Stimulated activated effector memory CD8-positive, alpha-beta T cell treated with anti-CD3 and anti-CD28 coated beads, Interleukin-12 subunit alpha, Interleukin-12 subunit beta, amount 100 ng/mL, for 72 hours (primary cell): ENCODE measurements around the gene ITPKA.

Experiments used
- ATAC-seq: fragments of 150-1000 bp; cut with Tn5 transposase; 2 replicates; pipeline ENCODE4 v1.10.0; 2021
- DNase-seq, 2 donors: peaks; one replicate each; pipeline ENCODE4 v3.0.0; 2021 to 2022; ENCODE audit warnings: low spot score in 2 of 2
- H3K27ac Mint-ChIP-seq: one replicate; pipeline ENCODE4 v1.8.0; 2022; ENCODE audit warnings: mild to moderate bottlenecking, mixed read lengths
- H3K36me3 Mint-ChIP-seq: one replicate; pipeline ENCODE4 v1.8.0; 2022; ENCODE audit warnings: mild to moderate bottlenecking, mixed read lengths
- H3K4me1 Mint-ChIP-seq: one replicate; pipeline ENCODE4 v1.8.0; 2022; ENCODE audit warnings: mixed read lengths
- H3K4me3 Mint-ChIP-seq: one replicate; pipeline ENCODE4 v1.8.0; 2022; ENCODE audit warnings: mild to moderate bottlenecking, mixed read lengths
- H3K9me3 Mint-ChIP-seq: one replicate; pipeline ENCODE4 v1.8.0; 2022; ENCODE audit warnings: mixed read lengths

The ITPKA gene

DNA sequence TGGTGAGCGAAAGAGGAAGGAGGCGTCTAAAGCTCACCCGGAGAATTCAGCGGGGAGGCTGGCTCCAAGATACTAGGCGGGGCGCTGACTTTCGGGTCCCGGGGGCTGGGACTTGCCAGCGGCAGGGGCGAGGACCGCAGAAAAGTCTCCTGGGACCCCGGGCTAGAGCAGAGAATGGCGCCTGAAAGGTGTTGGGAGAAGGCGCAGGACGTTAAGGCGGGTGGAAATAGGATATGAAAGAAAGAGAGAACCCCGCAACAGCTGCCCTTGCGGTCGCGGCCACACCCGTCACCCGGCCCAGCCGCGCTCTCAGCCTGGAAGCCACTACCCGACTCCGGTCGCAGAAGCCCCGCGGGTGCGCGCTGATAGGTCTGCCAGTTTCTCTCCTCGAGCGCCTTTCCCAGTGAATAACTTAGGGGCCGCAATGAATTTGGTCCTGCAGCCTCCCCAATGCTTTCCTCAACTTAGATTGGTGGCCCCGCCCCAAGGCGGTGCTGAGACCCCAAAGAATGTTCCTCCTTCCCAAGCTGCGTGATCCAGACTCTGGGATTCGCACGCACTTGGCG, 19.3 kb downstream of the ITPKA start:
- peaks cover 15% of the 10 kb centered on the region for H3K36me3 Mint-ChIP-seq
- H3K4me1 Mint-ChIP-seq, result peaks cover 31% of the 10 kb centered on the region
- H3K27ac Mint-ChIP-seq, result peak overlapping the region; percentile 54
- ATAC-seq, result peak; percentile 14
- H3K4me3 Mint-ChIP-seq, result peak overlapping the region; percentile 78
- DNase-seq, result no peak
- no peaks in the 10 kb centered on the region for H3K9me3 Mint-ChIP-seq

DNA sequence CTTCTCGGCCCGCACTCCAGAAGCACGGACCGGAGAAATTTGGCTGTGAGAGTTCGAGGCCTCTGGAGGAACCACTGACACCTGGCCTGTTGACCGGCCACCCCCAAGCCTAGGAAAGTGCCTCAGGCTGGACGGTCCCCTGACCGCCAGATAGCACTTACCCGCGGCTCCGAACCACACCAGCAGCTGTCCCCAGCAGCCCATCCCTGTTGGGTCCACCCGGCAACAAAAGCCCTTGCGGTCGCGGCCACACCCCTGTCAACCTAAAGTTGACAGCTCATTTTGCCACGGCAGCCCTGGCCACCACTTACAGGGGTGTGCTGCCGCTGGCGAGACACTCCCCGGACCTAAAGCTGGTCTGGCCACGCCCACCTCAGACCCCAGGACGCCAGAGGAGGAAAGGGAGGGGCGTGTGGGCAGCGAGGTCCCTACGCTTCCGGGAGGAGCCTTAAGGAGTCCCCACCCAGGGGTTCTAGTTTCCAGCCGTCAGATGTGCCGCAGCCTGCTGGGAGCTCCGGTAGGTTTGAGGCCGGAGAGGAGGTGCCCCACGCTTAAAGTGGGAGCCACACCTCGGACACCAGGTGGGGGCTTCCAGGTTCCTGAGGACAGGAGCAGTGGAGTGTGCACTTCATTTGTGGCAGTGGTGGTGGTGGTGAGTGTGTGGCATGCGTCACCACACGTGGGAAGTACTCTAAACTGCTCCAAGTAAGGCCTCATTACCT, 20.0 kb downstream of the ITPKA start, which contains the start of gene LTK:
Gene LTK, minus strand, starts transcription at position 322 of the 722 bp plus-strand sequence. Its CDS starts 118 bp downstream, at position 204.
- Mint-ChIP-seq H3K27ac (peak within 1 kb of the TSS; percentile 54), H3K9me3 (no peaks in the 10 kb centered on the region), H3K4me3 (peak within 1 kb of the TSS; percentile 78), H3K36me3 (peaks cover 19% of the 10 kb centered on the region), H3K4me1 (peaks cover 34% of the 10 kb centered on the region)
- peak; percentile 76 for ATAC-seq
- DNase-seq, result no peak

DNA sequence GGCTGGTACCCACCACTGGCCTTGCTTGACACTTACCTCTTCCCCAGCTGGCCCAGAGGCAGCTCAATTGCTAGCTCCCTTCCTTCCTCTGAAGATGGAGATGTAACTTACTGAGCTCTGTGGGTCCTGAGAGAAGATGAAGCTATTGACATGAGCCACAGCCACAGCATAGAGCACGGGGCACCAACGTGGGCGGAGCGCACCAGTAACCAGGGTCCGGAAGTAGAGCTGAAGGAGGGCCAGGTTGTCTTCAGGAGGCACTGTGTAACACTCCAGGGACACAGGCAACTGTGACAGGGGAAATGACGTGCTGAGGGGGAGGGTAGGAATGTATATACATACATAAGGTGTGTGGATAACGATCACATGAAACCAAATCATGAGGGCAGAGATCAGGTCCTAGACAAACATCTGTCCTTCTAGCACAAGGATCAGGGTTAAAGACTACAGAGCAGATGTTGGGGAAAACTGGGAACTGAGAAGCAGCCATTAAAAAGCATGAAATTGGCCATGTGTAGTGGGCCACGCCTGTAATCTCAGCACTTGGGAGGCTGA, 24.3 kb downstream of the ITPKA start:
- peaks cover 37% of the 10 kb centered on the region for H3K36me3 Mint-ChIP-seq
- DNase-seq, result no peak
- no peak overlapping the region for H3K4me3 Mint-ChIP-seq
- peaks cover 23% of the 10 kb centered on the region for H3K4me1 Mint-ChIP-seq
- peak; percentile 29 for ATAC-seq
- peak overlapping the region; percentile 75 for H3K27ac Mint-ChIP-seq
- no peaks in the 10 kb centered on the region for H3K9me3 Mint-ChIP-seq

DNA sequence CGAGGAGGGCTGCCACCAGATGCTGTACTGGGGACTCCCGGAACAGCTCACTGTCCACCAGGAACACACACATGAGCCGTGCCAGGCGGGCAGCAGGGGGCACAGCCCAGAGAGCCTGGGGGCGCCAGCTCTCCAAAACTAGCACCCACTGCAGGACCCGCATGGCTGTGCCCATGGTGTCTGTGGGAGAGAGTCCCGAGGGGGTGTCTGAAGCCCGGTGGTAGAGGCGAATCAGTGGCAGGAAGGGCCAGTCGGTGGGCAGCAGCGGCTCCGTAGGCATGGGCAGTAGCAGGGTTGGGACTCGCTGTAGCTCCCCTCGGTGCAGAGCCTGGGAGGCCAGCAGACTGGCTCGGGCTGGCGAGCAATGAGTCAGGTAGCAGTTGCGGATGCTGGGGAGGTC, 27.0 kb downstream of the ITPKA start:
- Mint-ChIP-seq H3K27ac (peak overlapping the region; percentile 30), H3K4me3 (no peak overlapping the region), H3K36me3 (peaks cover 53% of the 10 kb centered on the region), H3K9me3 (no peaks in the 10 kb centered on the region), H3K4me1 (peaks cover 6% of the 10 kb centered on the region)
- no peak for ATAC-seq
- no peak for DNase-seq

DNA sequence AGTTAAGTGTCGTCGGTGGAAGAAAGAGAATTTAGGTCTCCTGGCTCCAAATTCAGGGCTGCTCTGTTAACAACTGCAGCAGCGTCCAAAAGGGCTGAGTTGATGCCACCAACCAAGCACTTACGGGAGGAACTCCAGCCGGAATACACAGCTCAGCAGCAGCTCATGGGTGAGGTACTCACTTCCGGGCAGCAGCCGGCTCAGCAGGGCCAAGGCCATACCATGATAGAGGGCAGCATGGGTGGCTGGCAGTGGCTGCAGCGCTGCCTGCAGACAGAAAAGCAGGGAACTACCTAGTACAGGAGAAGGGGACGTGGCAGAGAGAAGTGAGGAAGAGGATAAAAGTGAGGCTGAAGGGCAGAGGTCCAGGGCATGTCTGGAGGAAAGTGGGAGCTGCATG, 27.9 kb downstream of the ITPKA start:
- H3K4me3 Mint-ChIP-seq, result no peak overlapping the region
- DNase-seq (no peak), ATAC-seq (no peak)
- H3K36me3 Mint-ChIP-seq, result peaks cover 60% of the 10 kb centered on the region
- H3K9me3 Mint-ChIP-seq, result no peaks in the 10 kb centered on the region
- H3K4me1 Mint-ChIP-seq, result peaks cover 6% of the 10 kb centered on the region
- peak overlapping the region; percentile 30 for H3K27ac Mint-ChIP-seq

DNA sequence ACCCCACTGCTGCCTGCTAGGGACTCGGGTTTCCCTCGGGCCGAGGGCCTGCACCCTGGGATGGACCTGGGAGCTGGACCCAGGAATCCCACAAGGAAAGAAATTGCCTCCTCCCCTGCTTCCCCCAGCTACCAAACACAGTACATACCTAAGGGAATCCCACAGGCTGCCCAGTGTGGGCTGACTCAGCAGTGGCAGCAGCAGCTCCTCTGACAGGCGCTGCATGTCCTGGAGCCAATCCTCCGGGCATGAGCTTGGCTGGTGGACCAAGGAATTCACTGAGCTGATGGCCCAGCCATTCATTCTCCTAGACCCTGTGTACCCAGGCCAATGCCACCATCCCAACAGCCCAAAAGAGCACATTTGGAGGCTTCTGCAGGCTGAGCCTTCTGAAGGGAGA, 29.4 kb downstream of the ITPKA start:
- Mint-ChIP-seq H3K36me3 (peaks cover 60% of the 10 kb centered on the region), H3K9me3 (no peaks in the 10 kb centered on the region), H3K27ac (peak overlapping the region; percentile 50), H3K4me1 (peaks cover 2% of the 10 kb centered on the region), H3K4me3 (no peak overlapping the region)
- ATAC-seq (no peak), DNase-seq (no peak)

DNA sequence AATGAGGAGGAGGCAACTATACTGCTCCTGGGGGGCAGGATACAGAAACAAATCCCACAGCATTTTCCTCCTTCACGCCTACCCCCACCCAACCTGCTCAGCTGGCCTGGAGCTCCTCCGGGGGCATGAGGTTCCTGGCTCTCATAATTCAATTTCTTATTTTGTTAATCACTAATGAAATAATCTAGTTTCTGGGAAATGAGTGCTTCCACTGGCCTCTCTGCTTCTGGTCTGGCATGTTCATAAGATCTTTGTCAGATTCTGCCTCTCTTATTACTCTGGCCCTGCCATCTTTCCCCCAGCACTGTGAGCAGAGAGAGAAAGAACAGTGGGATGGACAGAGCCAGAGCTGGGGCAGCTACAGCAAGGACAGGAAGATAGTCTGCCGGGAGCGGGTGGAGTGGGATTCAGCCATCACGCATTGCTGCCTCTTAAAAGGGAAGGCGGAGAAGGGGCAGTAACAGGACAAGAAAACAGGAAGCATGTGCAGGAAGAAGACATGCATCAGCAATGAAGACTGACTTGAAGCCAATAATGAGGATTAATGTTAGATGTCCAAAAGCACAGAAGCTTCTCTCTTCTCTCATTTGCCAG, 36.8 kb downstream of the ITPKA start:
- Mint-ChIP-seq H3K4me3 (no peak overlapping the region), H3K27ac (peak overlapping the region; percentile 87), H3K9me3 (no peaks in the 10 kb centered on the region), H3K4me1 (peaks cover 12% of the 10 kb centered on the region), H3K36me3 (peaks cover 97% of the 10 kb centered on the region)
- ATAC-seq (no peak), DNase-seq (no peak)

DNA sequence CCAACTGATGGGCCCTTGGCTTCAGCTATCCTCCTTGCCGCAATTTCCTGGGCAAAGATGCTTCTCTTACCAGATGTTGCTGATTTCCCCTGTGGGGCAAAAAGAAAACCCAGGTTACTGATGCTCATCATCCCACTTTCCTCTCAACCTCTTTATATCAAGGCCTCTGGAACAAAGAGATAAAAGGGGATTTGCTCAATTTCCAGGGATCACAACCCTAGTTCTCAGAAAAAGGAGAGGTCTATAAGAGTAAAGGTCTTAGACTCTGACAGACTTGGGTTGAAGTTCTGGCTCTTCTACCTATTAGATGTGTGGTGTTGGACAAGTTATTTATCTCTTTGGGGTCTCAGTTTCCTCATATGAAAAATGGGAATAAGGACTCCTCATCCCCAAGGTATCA, 41.9 kb downstream of the ITPKA start:
- Mint-ChIP-seq H3K4me3 (no peak overlapping the region), H3K4me1 (peaks cover 11% of the 10 kb centered on the region), H3K9me3 (no peaks in the 10 kb centered on the region), H3K36me3 (peaks cover 68% of the 10 kb centered on the region), H3K27ac (no peak overlapping the region)
- DNase-seq (no peak), ATAC-seq (no peak)

DNA sequence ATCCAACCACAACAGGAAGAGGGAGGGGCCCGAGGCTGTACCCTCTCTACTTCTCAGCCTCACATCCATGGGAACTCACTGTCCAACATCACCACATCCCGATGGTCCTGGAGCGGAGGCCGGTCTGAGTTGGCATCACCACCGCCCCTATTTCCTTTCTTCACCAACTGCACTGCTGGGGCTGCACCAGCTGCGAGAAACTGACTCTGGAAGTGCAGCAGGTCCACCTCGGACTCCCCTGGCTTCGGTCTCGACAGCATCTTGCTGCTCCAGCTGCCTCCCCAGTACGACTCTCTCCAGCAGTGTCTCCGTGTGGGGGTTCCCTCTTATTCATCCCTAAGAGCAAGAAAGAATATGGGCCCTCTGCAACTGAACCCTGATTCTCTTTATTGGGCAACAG, 43.2 kb downstream of the ITPKA start:
- Mint-ChIP-seq H3K4me1 (peaks cover 7% of the 10 kb centered on the region), H3K4me3 (no peak overlapping the region), H3K27ac (no peak overlapping the region), H3K9me3 (no peaks in the 10 kb centered on the region), H3K36me3 (peaks cover 56% of the 10 kb centered on the region)
- ATAC-seq (no peak), DNase-seq (no peak)

DNA sequence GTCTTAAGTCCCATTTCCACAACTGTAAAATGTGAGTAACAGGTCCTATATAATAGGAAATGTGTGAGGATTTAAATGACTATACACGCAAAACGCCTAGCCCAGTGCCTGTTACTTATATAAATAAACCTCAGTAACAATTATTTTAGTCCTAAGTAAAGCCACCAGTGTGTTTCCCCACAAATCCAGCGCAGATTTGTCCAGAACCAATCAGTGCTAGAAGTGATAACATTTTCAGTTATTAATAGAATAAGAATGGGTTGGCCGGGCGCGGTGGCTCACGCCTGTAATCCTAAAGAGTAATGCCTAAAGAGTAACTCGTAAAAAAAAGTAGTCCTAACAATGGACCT, 49.8 kb downstream of the ITPKA start:
- H3K27ac Mint-ChIP-seq, result peak overlapping the region; percentile 94
- H3K9me3 Mint-ChIP-seq, result no peaks in the 10 kb centered on the region
- no peaks in the 10 kb centered on the region for H3K36me3 Mint-ChIP-seq
- DNase-seq (no peak), ATAC-seq (no peak)
- H3K4me3 Mint-ChIP-seq, result peak overlapping the region; percentile 93
- peaks cover 21% of the 10 kb centered on the region for H3K4me1 Mint-ChIP-seq

DNA sequence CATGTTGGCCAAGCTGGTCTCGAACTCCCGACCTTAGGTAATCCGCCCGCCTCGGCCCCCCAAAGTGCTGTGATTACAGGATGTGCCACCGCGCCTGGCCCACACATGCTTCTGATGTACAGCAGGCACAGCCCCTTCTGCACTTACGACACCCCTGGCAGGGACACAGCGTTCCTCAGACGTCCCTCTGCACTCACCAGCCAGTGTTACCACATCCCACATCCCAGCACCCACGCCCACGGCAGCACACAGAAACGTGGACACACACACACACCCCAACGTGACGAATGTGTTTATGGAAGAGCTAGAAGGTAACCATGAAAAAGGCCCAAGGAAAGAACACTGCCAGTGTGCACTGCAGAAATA, 51.0 kb downstream of the ITPKA start:
- Mint-ChIP-seq H3K36me3 (no peaks in the 10 kb centered on the region), H3K4me3 (peak overlapping the region; percentile 93), H3K27ac (peak overlapping the region; percentile 94), H3K9me3 (no peaks in the 10 kb centered on the region), H3K4me1 (peaks cover 21% of the 10 kb centered on the region)
- ATAC-seq, result peak; percentile 6
- DNase-seq, result no peak

DNA sequence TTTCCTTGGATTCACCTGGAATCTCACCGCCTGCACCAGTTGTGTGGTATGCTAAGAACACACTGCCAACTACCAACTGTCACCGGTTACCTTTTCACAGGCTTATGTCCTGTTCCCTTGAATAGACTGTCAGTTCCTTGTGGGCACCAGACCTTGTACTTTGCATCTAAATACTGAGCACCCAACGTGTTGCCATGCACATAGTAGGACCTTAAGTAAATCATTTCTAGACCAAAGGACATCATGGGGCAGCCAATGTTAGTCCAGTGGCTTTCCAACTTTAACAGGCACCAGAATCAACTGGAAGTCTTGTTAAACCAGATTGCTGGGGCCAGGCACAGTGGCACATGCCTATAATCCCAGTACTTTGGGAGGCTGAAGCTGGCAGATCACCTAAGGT, 51.5 kb downstream of the ITPKA start:
- no peaks in the 10 kb centered on the region for H3K36me3 Mint-ChIP-seq
- ATAC-seq (no peak), DNase-seq (no peak)
- H3K27ac Mint-ChIP-seq, result peak overlapping the region; percentile 94
- peak overlapping the region; percentile 93 for H3K4me3 Mint-ChIP-seq
- H3K9me3 Mint-ChIP-seq, result no peaks in the 10 kb centered on the region
- H3K4me1 Mint-ChIP-seq, result peaks cover 21% of the 10 kb centered on the region

DNA sequence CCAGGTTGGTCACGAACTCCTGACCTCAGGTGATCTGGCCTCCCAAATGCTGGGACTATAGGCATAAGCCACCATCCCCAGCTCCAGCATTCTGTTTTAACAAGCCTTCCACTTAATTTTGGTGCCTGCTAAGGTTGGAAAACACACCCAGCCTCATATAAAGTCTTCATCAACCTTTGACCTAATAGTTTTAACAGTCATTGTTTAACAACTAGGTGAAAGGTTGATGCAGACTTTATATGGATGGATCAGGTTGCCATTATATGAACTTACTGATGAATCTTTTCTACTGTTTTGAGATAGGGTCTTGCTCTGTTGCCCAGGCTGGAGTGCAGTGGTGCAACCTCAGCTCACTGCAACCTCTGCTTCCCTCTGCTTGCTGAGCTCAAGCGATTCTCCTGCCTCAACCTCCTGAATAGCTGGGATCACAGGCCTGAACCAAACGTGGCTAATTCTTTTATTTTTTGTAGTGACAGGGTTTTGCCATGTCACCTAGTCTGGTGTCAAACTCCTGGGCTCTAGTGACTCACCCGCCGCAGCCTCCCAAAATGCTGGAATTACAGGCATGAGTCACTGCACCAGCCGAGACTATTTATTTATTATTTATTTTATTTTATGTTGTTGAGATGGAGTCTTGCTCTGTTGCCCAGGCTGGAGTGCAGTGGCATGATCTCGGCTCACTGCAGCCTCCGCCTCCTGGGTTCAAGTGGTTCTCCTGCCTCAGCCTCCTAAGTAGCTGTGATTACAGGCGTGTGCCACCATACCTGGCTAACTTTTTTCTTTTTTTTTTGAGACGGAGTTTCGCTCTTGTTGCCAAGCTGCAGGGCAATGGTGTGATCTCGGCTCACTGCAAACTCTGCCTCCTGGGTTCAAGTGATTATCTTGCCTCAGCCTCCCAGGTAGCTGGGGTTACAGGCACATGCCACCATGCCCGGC, 53.4 kb downstream of the ITPKA start:
- no peaks in the 10 kb centered on the region for H3K9me3 Mint-ChIP-seq
- DNase-seq (no peak), ATAC-seq (no peak)
- peaks cover 21% of the 10 kb centered on the region for H3K4me1 Mint-ChIP-seq
- no peaks in the 10 kb centered on the region for H3K36me3 Mint-ChIP-seq
- no peak overlapping the region for H3K27ac Mint-ChIP-seq
- no peak overlapping the region for H3K4me3 Mint-ChIP-seq

DNA sequence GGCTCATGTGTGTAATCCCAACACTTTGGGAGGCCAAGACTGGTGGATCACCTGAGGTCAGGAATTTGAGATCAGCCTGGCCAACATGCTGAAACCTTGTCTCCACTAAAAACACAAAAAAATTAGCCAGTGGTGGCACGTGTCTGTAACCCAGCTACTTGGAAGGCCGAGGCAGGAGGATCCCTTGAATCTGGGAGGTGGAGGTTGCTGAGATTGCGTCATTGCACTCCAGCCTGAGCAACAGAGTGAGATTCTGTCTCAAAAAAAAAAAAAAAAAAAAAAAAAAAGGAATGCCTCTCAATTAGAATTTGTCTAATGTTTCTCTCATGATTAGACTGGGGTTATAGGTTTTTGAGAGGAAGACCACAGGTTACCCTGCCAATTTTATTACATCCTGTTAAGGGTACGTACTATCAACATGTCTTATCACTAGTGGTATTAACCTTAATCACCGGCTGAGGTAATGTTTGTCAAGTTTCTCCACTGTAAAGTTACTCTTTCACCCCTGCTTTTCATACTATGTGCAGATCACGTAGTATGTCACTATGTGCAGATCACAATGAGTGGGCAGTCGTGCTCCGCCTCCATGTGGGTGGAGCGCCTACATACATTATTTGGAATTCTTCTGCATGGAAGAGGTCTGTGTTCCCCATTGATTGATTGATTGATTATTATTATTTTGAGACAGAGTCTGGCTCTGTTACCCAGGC, 56.5 kb downstream of the ITPKA start:
- no peak overlapping the region for H3K4me3 Mint-ChIP-seq
- peaks cover 6% of the 10 kb centered on the region for H3K4me1 Mint-ChIP-seq
- H3K36me3 Mint-ChIP-seq, result no peaks in the 10 kb centered on the region
- no peaks in the 10 kb centered on the region for H3K9me3 Mint-ChIP-seq
- ATAC-seq (no peak), DNase-seq (no peak)
- no peak overlapping the region for H3K27ac Mint-ChIP-seq
